ENCODE measurements around the gene STT3A.
"Not testable (repeated sequence)": the region's sequence is repeated elsewhere in the genome, so short reads cannot be mapped to it uniquely, and the experiment has no call there.

DNA sequence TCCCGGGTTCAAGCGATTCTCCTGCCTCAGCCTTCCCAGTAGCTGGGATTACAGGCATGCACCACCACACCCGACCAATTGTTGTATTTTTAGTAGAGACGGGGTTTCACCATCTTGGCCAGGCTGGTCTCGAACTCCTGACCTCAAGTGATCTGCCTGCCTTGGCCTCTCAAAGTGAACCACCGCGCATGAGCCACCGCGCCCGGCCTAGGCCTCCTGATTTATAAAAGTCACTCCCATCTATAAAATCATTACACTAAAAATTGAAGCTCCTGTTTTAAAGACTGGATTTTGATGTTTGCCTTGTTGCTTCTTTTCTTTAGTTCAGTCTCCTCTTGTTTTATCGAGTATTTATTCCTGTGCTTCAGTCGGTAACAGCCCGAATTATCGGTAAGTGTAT lies 15.5 kb upstream of the STT3A start:
- TF ChIP-seq POLR2A (IDR thresholded peaks at IDR 0.05) = not testable (repeated sequence)
- TF ChIP-seq, protein P1, sequence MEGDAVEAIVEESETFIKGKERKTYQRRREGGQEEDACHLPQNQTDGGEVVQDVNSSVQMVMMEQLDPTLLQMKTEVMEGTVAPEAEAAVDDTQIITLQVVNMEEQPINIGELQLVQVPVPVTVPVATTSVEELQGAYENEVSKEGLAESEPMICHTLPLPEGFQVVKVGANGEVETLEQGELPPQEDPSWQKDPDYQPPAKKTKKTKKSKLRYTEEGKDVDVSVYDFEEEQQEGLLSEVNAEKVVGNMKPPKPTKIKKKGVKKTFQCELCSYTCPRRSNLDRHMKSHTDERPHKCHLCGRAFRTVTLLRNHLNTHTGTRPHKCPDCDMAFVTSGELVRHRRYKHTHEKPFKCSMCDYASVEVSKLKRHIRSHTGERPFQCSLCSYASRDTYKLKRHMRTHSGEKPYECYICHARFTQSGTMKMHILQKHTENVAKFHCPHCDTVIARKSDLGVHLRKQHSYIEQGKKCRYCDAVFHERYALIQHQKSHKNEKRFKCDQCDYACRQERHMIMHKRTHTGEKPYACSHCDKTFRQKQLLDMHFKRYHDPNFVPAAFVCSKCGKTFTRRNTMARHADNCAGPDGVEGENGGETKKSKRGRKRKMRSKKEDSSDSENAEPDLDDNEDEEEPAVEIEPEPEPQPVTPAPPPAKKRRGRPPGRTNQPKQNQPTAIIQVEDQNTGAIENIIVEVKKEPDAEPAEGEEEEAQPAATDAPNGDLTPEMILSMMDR (IDR thresholded peaks at IDR 0.05) = not testable (repeated sequence)

All from thyroid gland (tissue), 4 donors.